Esophagus muscularis mucosa (tissue), 3 donors: ENCODE measurements around the gene TRAF2.

Experiments used
- CTCF ChIP-seq, 3 experiments: fragments of 200-600 bp in 2 of 3; fragments of 450-650 bp in 1 of 3; sonication (generic) in 2 of 3; IDR thresholded peaks; one replicate each; pipeline ENCODE4 v1.5.1; 2017 to 2019; ENCODE audit warnings: antibody characterized with exemption in 3 of 3, mild to moderate bottlenecking in 2 of 3, moderate library complexity in 1 of 3
- POLR2AphosphoS5 ChIP-seq, 2 donors: sonication (generic); formaldehyde crosslinking; IDR thresholded peaks; one replicate each; pipeline ENCODE4 v1.6.1; 2017; ENCODE audit warnings: antibody characterized with exemption in 2 of 2

DNA sequence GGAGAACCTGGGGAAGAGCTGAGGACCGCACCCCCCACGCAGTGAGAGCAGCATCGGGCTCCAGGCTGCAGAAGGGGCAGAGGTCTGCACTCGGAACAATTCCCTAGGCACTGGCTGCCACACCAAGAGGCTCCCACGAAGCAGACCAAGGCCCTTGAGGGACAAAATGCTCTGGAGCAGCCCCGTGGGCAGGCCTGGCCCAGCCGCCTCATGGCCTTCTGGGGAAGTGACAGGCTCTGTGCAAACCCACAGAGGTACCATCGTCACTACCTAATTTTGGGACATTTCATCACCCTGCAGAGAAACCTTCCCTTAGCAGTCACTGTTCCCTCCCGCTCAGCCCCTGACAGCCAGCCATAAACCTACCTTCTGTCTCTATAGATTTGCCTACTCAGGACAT lies 42.3 kb downstream of the TRAF2 start:
- TF ChIP-seq CTCF (IDR thresholded peaks at IDR 0.05): no peak
- TF ChIP-seq POLR2AphosphoS5 (IDR thresholded peaks at IDR 0.05): no peak
